GM21526 (cell line): ENCODE results near the gene POLR3G.
A peak's percentile ranks its signal among the peaks of the same experiment; 100 is the strongest.

Source experiments
- ATAC-seq: cut with Tn5 transposase; IDR thresholded peaks from one replicate; pipeline ENCODE4 v1.9.1; 2021; ENCODE audit warnings: moderate library complexity; ENCODE audit not compliant: unreplicated experiment, low FRiP score

The POLR3G gene

GRCh38 chr5:90549223-90549622 is 74.6 kb downstream of the POLR3G start:
- no peak for ATAC-seq

DNA sequence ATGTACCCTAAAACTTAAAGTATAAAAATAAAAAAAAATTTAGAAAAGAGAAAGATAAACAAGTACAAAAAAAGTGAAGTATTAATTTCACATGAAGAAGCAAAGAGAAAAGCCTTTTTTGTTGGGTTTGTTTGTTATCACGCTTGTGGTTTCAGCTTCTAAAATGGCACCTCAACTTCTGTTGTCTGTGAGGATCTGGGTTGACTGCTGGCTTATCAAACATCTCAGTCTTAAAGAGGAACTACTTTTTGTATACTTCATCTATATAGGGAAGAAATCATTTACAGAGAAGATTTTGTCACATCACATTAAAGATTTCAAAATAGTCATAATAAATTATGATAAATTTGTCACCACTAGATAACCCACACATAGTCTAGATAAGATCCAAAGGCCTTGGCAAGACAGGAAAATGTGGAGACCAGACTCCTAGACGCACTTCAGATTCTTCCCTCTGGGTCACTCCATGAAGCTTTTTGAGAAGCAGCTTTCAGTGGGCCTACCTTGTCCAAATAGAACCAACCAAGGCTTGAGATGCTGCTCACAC is 75.1 kb downstream of the POLR3G start:
- ATAC-seq: no peak

DNA sequence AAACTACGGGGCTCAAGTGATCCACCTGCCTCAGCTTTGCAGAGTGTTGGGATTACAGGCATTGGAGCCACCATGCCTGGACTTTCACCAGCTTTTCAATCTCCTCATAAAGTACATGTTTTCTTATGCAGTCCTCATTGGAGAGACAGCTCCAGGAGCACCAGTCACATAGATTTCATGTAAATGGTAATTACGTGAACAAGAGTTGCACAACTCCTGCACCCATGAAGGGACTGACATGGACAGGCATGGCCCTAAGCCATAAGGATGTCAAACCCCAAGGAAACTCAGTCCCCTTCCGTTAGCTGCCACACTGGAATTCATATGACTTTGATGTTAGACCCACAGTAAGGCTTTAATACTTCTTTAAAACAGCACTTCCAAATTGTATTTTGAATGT is 76.3 kb downstream of the POLR3G start:
- ATAC-seq: no peak

- ATAC-seq: no peak
These were observed 76.7 kb downstream of the POLR3G start for GRCh38 chr5:90551376-90551775.

GRCh38 chr5:90553711-90554110 is 79.0 kb downstream of the POLR3G start:
- ATAC-seq: no peak

DNA sequence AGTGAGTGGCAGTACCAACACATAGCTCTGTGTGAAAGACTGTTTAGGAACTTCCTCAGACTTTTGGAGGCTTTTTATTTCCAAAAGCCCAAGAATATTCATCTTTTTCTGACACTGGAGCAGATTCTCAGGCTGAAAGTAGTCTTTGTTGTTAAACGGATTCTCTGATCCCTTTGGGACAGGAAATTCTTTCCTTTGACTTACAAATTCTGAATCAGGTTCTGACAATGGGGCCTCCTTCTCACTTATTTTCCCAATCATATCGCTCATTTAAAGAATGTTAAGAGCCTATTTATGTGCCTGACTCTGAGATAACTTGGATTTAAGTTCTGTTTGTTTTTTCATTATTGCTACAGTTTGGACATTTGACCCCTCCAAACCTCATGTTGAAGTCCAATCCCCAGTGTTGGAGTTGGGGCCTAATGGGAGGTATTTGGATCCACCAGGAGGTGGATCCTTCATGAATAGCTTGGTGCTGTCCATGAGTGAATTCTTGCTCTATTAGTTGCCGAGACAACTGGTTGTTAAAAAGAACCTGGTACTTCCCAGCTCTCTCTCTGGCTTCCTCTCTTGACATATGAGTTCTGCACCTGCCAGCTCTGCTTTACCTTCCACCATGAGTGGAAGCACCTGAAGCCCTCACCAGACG is 79.8 kb downstream of the POLR3G start:
- no peak for ATAC-seq

GRCh38 chr5:90555666-90556065 is 81.0 kb downstream of the POLR3G start:
- no peak for ATAC-seq

GRCh38 chr5:90557391-90557790 is 82.7 kb downstream of the POLR3G start:
- ATAC-seq: no peak

DNA sequence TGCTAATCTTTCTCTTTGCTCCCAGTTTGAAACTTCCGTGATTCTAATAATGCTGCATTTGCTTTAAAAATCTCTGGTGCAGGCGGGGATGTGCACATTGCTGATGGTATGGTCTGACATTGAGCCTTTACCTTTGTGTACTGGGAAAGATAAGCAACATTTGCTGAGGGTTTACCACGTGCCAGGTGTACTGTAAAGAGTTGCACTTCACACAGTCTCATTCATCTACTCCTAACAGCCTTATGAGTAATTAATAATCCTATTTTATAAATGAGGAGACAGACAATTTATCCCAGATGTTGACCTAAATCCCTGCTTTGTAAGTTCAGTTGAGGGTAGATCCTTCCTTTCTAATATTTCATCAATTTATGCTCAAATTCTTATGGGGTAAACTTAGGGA is 83.2 kb downstream of the POLR3G start:
- no peak for ATAC-seq

DNA sequence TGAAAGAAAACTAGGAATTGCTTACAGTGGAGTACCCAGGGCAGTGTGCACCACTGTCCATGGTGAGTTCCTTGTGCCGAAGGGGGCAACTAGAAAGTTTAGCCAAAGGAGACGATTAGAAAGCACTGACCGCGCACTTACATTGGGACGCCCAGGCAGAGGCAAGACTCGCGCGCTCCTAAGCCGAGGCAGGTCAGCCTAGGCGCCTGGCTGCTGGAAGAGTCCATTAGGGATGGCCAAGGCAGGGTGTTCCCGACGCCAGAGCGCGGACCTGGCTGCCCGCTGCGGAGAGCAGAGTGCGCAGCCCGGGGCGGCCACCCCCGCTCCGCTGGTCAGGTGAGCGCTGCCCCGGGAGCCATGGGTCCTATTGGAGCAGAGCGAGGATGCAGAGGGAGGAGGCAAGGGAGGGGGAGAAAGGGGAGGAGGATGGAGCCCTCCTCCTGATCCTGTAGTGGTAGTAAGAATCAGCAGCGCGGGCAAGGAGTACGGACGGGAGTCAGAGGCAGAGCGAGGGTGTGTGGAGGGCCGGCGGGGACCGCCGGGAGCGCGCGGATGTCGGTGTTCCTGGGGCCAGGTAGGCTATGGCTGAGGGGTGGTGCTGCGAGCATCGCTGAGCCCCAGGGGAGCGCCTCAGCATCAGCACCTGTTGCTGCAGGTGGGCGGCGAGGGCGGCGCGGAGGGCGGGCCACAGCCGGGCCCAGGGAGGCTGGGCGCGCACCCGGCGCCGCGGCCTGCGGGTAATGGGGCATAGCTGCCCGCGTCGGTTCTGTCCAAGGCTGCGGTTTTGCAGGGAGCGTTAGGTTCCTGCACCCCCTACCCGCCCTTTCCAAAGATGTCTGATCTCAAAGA is 83.9 kb downstream of the POLR3G start, which contains the start of gene ADGRV1:
ADGRV1 (plus strand) TSS at position 454 of the 849 bp plus-strand sequence; CDS start at position 553, 99 bp downstream.
- ATAC-seq: peak; percentile 49

DNA sequence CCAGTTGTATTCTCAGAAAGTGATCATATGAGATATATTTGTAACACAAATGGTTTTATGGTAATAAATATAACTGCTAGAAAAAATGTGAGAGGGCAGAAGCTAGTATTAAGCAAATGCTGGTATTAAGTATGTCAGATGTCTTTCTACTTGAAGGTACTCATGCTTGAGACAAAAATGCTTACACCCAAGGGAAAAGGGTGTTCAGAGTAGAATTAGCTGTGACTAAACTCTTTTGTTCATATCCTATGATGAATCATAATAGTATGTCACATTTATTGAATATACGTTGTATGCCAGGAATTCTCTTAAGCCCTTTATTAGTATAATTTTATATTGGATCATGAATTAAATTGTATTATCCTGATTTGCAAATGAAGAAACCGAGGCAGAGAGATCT is 86.1 kb downstream of the POLR3G start:
- no peak for ATAC-seq

- ATAC-seq: no peak
These were observed 87.1 kb downstream of the POLR3G start for GRCh38 chr5:90561766-90562165.

DNA sequence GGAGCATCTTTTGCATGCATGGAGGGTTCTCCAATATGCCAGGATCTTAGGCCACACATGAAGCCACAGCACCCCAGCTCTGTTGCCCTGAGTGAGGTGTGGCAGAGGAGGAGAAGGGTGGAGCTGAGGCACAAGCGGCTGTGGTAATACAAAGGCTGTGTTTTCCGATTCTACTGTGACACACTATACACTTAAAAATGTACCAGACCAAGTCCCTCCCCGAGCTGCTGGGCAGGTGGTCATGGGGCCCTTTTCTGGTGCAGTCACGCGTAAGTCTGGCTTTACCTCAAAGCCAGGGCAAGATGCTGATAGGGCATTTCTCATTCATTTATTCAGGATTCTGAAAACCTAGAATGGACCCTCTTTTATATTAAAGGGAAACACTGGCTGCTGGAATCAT is 87.7 kb downstream of the POLR3G start:
- ATAC-seq: no peak

DNA sequence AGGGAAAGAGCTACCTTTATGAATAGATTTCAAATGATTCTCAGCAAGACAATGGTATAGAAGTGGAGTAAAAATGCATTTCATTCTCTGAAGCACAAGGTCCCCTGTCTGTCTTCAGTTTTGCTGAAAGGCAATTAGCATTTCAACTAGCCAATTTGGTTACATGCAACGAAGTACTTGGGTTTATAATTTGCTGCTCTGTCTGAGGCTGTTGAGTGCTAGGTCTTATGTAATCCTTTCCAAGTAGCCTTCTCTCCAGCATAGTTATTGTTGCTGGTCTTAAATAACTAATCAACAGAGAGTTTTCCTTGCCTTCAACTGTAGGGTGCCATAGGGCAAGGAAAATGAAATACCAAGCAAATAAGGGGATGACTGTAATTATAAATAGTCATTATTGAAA is 88.4 kb downstream of the POLR3G start:
- no peak for ATAC-seq
